ENCODE measurements around the gene RAI2.

- TF ChIP-seq CTCF (conservative IDR thresholded peaks at IDR 0.05; ENCODE audit: low read depth, low read length) = no peak
- TF ChIP-seq EZH2 (IDR thresholded peaks at IDR 0.05; ENCODE audit: borderline replicate concordance, low read depth, low read length, poor library complexity, severe bottlenecking) = no peak
Observed at GRCh38 chrX:17759990-17760389, 101.1 kb downstream of the RAI2 start.
